ENCODE data around the gene TNS3. TPM values are rescaled to one million over a fixed set of nuclear protein-coding genes. Genes with fewer than 3 reads are reported as not detected.

The TNS3 gene
- total and polyA plus RNA-seq, 9 of the 15 experiments (the other 6 are each of a cell fraction or from before 2014, with no cell fraction given), result 0.20 TPM; not detected in 8

- no peak for TF ChIP-seq JUND (IDR thresholded peaks at IDR 0.05; ENCODE audit: borderline replicate concordance, low read depth, low read length)
- no peak for TF ChIP-seq JUND (tag; IDR thresholded peaks at IDR 0.05; ENCODE audit: borderline replicate concordance, low read depth, low read length)
- no peak for TF ChIP-seq SRF (CRISPR knock-in tag; IDR thresholded peaks at IDR 0.05)
- TF ChIP-seq NFYB (IDR thresholded peaks at IDR 0.05; ENCODE audit: extremely low read depth, insufficient read length), result no peak
- no peak for TF ChIP-seq ERF (CRISPR knock-in tag; IDR thresholded peaks at IDR 0.05)
- TF ChIP-seq KLF13 (tag; IDR thresholded peaks at IDR 0.05; ENCODE audit: borderline replicate concordance, low read depth), result no peak
Observed at GRCh38 chr7:47413526-47414341, 168.2 kb downstream of the TNS3 start (continued).

GRCh38 chr7:47411901-47412300 lies 170.0 kb downstream of the TNS3 start:
- Histone ChIP-seq H2AFZ (ENCODE audit: low read depth, low read length) (no peak overlapping the region), H3K4me2 (ENCODE audit: insufficient read depth, low read length) (no peak overlapping the region), H3K4me3 (no peak overlapping the region), H4K20me1 (replicated peaks; ENCODE audit: control insufficient read depth, insufficient read depth, low read length) (0 out of 2 replicates have a peak, but pooled peaks cover 5% of the 10 kb centered on the region), H3K36me3 (ENCODE audit: control insufficient read depth, insufficient read depth, low read length) (no peaks in the 10 kb centered on the region), H3K4me1 (replicated peaks in 1 of 2; ENCODE audit: control insufficient read depth in 2 of 2, insufficient read depth in 2 of 2, low read length in 2 of 2) (0 out of 5 replicates have a peak, but pooled peaks cover 0 to 3% of the 10 kb centered on the region in 2 experiments), H3K9me1 (ENCODE audit: control insufficient read depth, insufficient read depth, low read length) (no peaks in the 10 kb centered on the region), H3K9ac (ENCODE audit: insufficient read depth in 1 of 2, low read depth in 2 of 2, low read length in 2 of 2) (no peak overlapping the region), H3K27me3 (ENCODE audit: control insufficient read depth in 2 of 2, insufficient read depth in 2 of 2, low read length in 2 of 2) (peaks cover 9 to 75% of the 10 kb centered on the region in 2 experiments; a peak in 4 of 5 replicates), H3K79me2 (ENCODE audit: control insufficient read depth, insufficient read depth, low read length) (no peaks in the 10 kb centered on the region), H3K9me3 (replicated peaks; ENCODE audit: control insufficient read depth, insufficient read depth, low read depth, low read length) (no peaks in the 10 kb centered on the region), H3K27ac (ENCODE audit: extremely low read depth, low read depth, low read length) (no peak overlapping the region)
- intact Hi-C loops (cut with micrococcal nuclease), result no loop called here
- DNase-seq (ENCODE audit: extremely low read depth in 1 of 4, low spot score in 3 of 4), result no peak
- no peak for FAIRE-seq
- 0% methylated on average over 2 of the region's 2 CpGs for WGBS (ENCODE audit: insufficient coverage, low coverage, missing lambda C conversion rate)
- no TSS peak for BruUV-seq (replicated peaks)
- ChIA-PET CTCF (ENCODE audit: low intra/inter-chr PET ratio) (no interaction called here), POLR2A (no interaction called here)
- in situ Hi-C loops (cut with MboI), result no loop called here
- no peak for TF ChIP-seq ZNF277 (CRISPR knock-in tag; IDR thresholded peaks at IDR 0.05; ENCODE audit: borderline replicate concordance)
- TF ChIP-seq XRCC3 (IDR thresholded peaks at IDR 0.05), result no peak
- TF ChIP-seq HDAC3 (IDR thresholded peaks at IDR 0.05; ENCODE audit: borderline replicate concordance, partially characterized antibody), result no peak
- no peak for TF ChIP-seq ATF7 (IDR thresholded peaks at IDR 0.05)
- TF ChIP-seq ZNF316 (IDR thresholded peaks at IDR 0.05), result no peak
- TF ChIP-seq PTBP1 (IDR thresholded peaks at IDR 0.05; ENCODE audit: low read depth, low read length), result no peak
- ATAC-seq, result no peak
